ENCODE results near the gene PTAFR. TPM values are rescaled to one million over a fixed set of nuclear protein-coding genes. Genes with fewer than 3 reads are reported as not detected.

Gene PTAFR
- total RNA-seq, 1 donor from 2014 or later = 0.48 TPM

- Mint-ChIP-seq H3K9me3 (no peaks in the 10 kb centered on the region), H3K27me3 (no peaks in the 10 kb centered on the region), H3K4me1 (ENCODE audit: unreplicated experiment) (no peaks in the 10 kb centered on the region), H3K4me3 (no peak overlapping the region), H3K36me3 (no peaks in the 10 kb centered on the region), H3K27ac (no peak overlapping the region)
- no peak for TF ChIP-seq CTCF (conservative IDR thresholded peaks at IDR 0.05)
- DNase-seq (ENCODE audit: extremely low spot score, unreplicated experiment) = no peak
These were observed 14.3 kb downstream of the PTAFR start for GRCh38 chr1:28162151-28162550.

GRCh38 chr1:28161751-28162150 lies 14.7 kb downstream of the PTAFR start:
- no peak for DNase-seq (ENCODE audit: extremely low spot score, unreplicated experiment)
- no peak for TF ChIP-seq CTCF (conservative IDR thresholded peaks at IDR 0.05)
- Mint-ChIP-seq H3K4me1 (ENCODE audit: unreplicated experiment) (no peaks in the 10 kb centered on the region), H3K36me3 (no peaks in the 10 kb centered on the region), H3K4me3 (no peak overlapping the region), H3K27ac (no peak overlapping the region), H3K27me3 (no peaks in the 10 kb centered on the region), H3K9me3 (no peaks in the 10 kb centered on the region)

GRCh38 chr1:28160782-28161266 lies 15.7 kb downstream of the PTAFR start:
- no peak for TF ChIP-seq CTCF (conservative IDR thresholded peaks at IDR 0.05)
- no peak overlapping the region for H3K4me3 Mint-ChIP-seq
- no peak for DNase-seq (ENCODE audit: extremely low spot score, unreplicated experiment)
- H3K4me1 Mint-ChIP-seq (ENCODE audit: unreplicated experiment) = no peaks in the 10 kb centered on the region
- H3K36me3 Mint-ChIP-seq = no peaks in the 10 kb centered on the region
- H3K9me3 Mint-ChIP-seq = no peaks in the 10 kb centered on the region
- no peaks in the 10 kb centered on the region for H3K27me3 Mint-ChIP-seq
- H3K27ac Mint-ChIP-seq = no peak overlapping the region

GRCh38 chr1:28159680-28160079 lies 16.8 kb downstream of the PTAFR start:
- Mint-ChIP-seq H3K9me3 (no peaks in the 10 kb centered on the region), H3K4me1 (ENCODE audit: unreplicated experiment) (no peaks in the 10 kb centered on the region), H3K27me3 (no peaks in the 10 kb centered on the region), H3K36me3 (no peaks in the 10 kb centered on the region), H3K27ac (no peak overlapping the region), H3K4me3 (no peak overlapping the region)
- DNase-seq (ENCODE audit: extremely low spot score, unreplicated experiment) = no peak
- TF ChIP-seq CTCF (conservative IDR thresholded peaks at IDR 0.05) = no peak

- Mint-ChIP-seq H3K27ac (no peak overlapping the region), H3K4me3 (no peak overlapping the region), H3K9me3 (no peaks in the 10 kb centered on the region), H3K4me1 (ENCODE audit: unreplicated experiment) (no peaks in the 10 kb centered on the region), H3K27me3 (no peaks in the 10 kb centered on the region), H3K36me3 (no peaks in the 10 kb centered on the region)
- DNase-seq (ENCODE audit: extremely low spot score, unreplicated experiment) = no peak
- TF ChIP-seq CTCF (conservative IDR thresholded peaks at IDR 0.05) = no peak
These were observed 17.2 kb downstream of the PTAFR start for GRCh38 chr1:28159243-28159642.

- no peak for TF ChIP-seq CTCF (conservative IDR thresholded peaks at IDR 0.05)
- Mint-ChIP-seq H3K36me3 (no peaks in the 10 kb centered on the region), H3K27me3 (no peaks in the 10 kb centered on the region), H3K27ac (no peak overlapping the region), H3K4me3 (no peak overlapping the region), H3K9me3 (no peaks in the 10 kb centered on the region), H3K4me1 (ENCODE audit: unreplicated experiment) (no peaks in the 10 kb centered on the region)
- no peak for DNase-seq (ENCODE audit: extremely low spot score, unreplicated experiment)
These were observed 18.6 kb downstream of the PTAFR start for GRCh38 chr1:28157894-28158293.

Measured in type B pancreatic cell (in vitro differentiated cells).